Gastrocnemius medialis (tissue), 4 donors: Measurements from ENCODE around the gene ANKRD53. TPM values are rescaled to one million over a fixed set of nuclear protein-coding genes. Genes with fewer than 3 reads are reported as not detected.

Experiments
- ATAC-seq, 2 donors: fragments of 150-250 bp; one replicate each; pipeline ENCODE4 v1.9.1; 2016
- DNase-seq, 2 donors: peaks; one replicate each; pipeline ENCODE4 v3.0.0-alpha.2; 2019
- H3K27ac ChIP-seq, 4 donors: fragments of 200-600 bp; sonication (generic); 1 replicate in 1 of 4; 2 replicates in 3 of 4; pipeline ENCODE4 v1.5.1; 2016 to 2018; ENCODE audit warnings: mild to moderate bottlenecking in 2 of 4, moderate library complexity in 1 of 4
- H3K27me3 ChIP-seq, 3 donors: fragments of 200-600 bp; sonication (generic) in 2 of 3; 1 replicate in 1 of 3; 2 replicates in 2 of 3; pipeline versions ENCODE4 v1.5.1 to v1.6.0; 2016 to 2019; ENCODE audit warnings: mild to moderate bottlenecking in 1 of 3, moderate library complexity in 1 of 3
- H3K36me3 ChIP-seq, 2 donors: fragments of 200-600 bp; sonication (generic) in 1 of 2; one replicate each; pipeline ENCODE4 v1.5.1; 2017 to 2018
- H3K4me1 ChIP-seq, 2 donors: fragments of 200-600 bp; sonication (generic) in 1 of 2; one replicate each; pipeline ENCODE4 v1.5.1; 2016 to 2017; ENCODE audit warnings: mild to moderate bottlenecking in 2 of 2
- H3K4me3 ChIP-seq, 4 donors: fragments of 200-600 bp; sonication (generic) in 3 of 4; 1 replicate in 1 of 4; 2 replicates in 3 of 4; pipeline ENCODE4 v1.5.1; 2016 to 2019; ENCODE audit warnings: mild to moderate bottlenecking in 2 of 4
- H3K9me3 ChIP-seq, 3 donors: fragments of 200-600 bp; sonication (generic) in 2 of 3; 1 replicate in 1 of 3; 2 replicates in 2 of 3; pipeline ENCODE4 v1.5.1; 2016 to 2019
- CTCF ChIP-seq, 5 experiments: fragments of 450-650 bp in 3 of 5; fragments of 200-600 bp in 2 of 5; sonication (generic) in 2 of 5; IDR thresholded peaks in 4 of 5; conservative IDR thresholded peaks in 1 of 5; 1 replicate in 4 of 5; 2 replicates in 1 of 5; pipeline ENCODE4 v1.5.1; 2016 to 2019; ENCODE audit warnings: antibody characterized with exemption in 5 of 5, mild to moderate bottlenecking in 3 of 5, moderate library complexity in 3 of 5
- POLR2A ChIP-seq, 2 donors: fragments of 450-650 bp; IDR thresholded peaks; one replicate each; pipeline ENCODE4 v1.6.1; 2017; ENCODE audit warnings: antibody characterized with exemption in 2 of 2, mild to moderate bottlenecking in 2 of 2, moderate library complexity in 2 of 2
- in situ Hi-C, 4 donors: fragments of 200-750 bp; cut with MboI; loops; one replicate each; pipeline versions ENCODE4 v1.15.0 to v1.8.0; 2017; ENCODE audit warnings: low sequenced_read_pairs in 4 of 4
- intact Hi-C: fragments of 100-400 bp; cut with DNase I; formaldehyde crosslinking; loops from one replicate; pipeline ENCODE4 v1.15.1; 2023; ENCODE audit warnings: low total_unique reads
- total RNA-seq, 4 donors: library from RNA; depleted of rRNA; stranded (reverse); fragments of >200 nt; gene quantifications; one replicate each; pipeline versions ENCODE4 v1.1.0 to v1.2.3, GENCODE V29; 2016

Gene ANKRD53
- total RNA-seq, 4 donors from 2014 or later = 0.44 to 2.0 TPM; not detected in 2

GRCh38 chr2:70983506-70984227 lies 5.2 kb downstream of the ANKRD53 start:
- Histone ChIP-seq H3K27ac (no peak overlapping the region), H3K4me1 (no peaks in the 10 kb centered on the region), H3K36me3 (peaks cover 0 to 28% of the 10 kb centered on the region in 2 donors), H3K27me3 (no peaks in the 10 kb centered on the region), H3K4me3 (no peak overlapping the region), H3K9me3 (no peaks in the 10 kb centered on the region)
- TF ChIP-seq CTCF (IDR thresholded peaks at IDR 0.05 in 4 of 5, conservative IDR thresholded peaks at IDR 0.05 in 1 of 5) = no peak
- TF ChIP-seq POLR2A (IDR thresholded peaks at IDR 0.05) = no peak
- in situ Hi-C loops = no loop called here
- intact Hi-C loops = no loop called here
- no peak for DNase-seq
- ATAC-seq = no peak

- DNase-seq = no peak
- Histone ChIP-seq H3K4me1 (no peaks in the 10 kb centered on the region), H3K9me3 (no peaks in the 10 kb centered on the region), H3K36me3 (peaks cover 0 to 34% of the 10 kb centered on the region in 2 donors), H3K27me3 (no peaks in the 10 kb centered on the region), H3K4me3 (no peak overlapping the region), H3K27ac (no peak overlapping the region)
- no peak for ATAC-seq
- intact Hi-C loops = no loop called here
- TF ChIP-seq CTCF (IDR thresholded peaks at IDR 0.05 in 4 of 5, conservative IDR thresholded peaks at IDR 0.05 in 1 of 5) = no peak
- no peak for TF ChIP-seq POLR2A (IDR thresholded peaks at IDR 0.05)
- in situ Hi-C loops = no loop called here
These were observed 5.8 kb downstream of the ANKRD53 start for GRCh38 chr2:70984228-70984575.

- TF ChIP-seq CTCF (IDR thresholded peaks at IDR 0.05 in 4 of 5, conservative IDR thresholded peaks at IDR 0.05 in 1 of 5) (peak in 4 of 5 experiments; percentile 11 to 66 (median 48)), POLR2A (IDR thresholded peaks at IDR 0.05) (no peak)
- intact Hi-C loops = no loop called here
- in situ Hi-C loops = no loop called here
- Histone ChIP-seq H3K27me3 (no peaks in the 10 kb centered on the region), H3K36me3 (peaks cover 0 to 39% of the 10 kb centered on the region in 2 donors), H3K4me3 (no peak overlapping the region), H3K27ac (no peak overlapping the region), H3K4me1 (no peaks in the 10 kb centered on the region), H3K9me3 (no peaks in the 10 kb centered on the region)
- ATAC-seq = no peak
- DNase-seq = no peak
These were observed 6.3 kb downstream of the ANKRD53 start for GRCh38 chr2:70984576-70985282.

GRCh38 chr2:70985283-70985688 lies 6.9 kb downstream of the ANKRD53 start:
- Histone ChIP-seq H3K4me1 (no peaks in the 10 kb centered on the region), H3K9me3 (no peaks in the 10 kb centered on the region), H3K36me3 (peaks cover 0 to 43% of the 10 kb centered on the region in 2 donors), H3K4me3 (no peak overlapping the region), H3K27me3 (no peaks in the 10 kb centered on the region), H3K27ac (no peak overlapping the region)
- ATAC-seq (no peak), DNase-seq (no peak)
- in situ Hi-C loops (no loop called here), intact Hi-C loops (no loop called here)
- TF ChIP-seq CTCF (IDR thresholded peaks at IDR 0.05 in 4 of 5, conservative IDR thresholded peaks at IDR 0.05 in 1 of 5) = no peak
- no peak for TF ChIP-seq POLR2A (IDR thresholded peaks at IDR 0.05)
